ENCODE measurements around the gene NUDT4. TPM values are rescaled to one million over a fixed set of nuclear protein-coding genes. Genes with fewer than 3 reads are reported as not detected.
A peak's percentile ranks its signal among the peaks of the same experiment; 100 is the strongest.
"Not testable (repeated sequence)": the region's sequence is repeated elsewhere in the genome, so short reads cannot be mapped to it uniquely, and the experiment has no call there.

NUDT4 gene
- total and polyA plus RNA-seq, 2 of the 8 experiments (the other 6 are each of a cell fraction or from before 2014, with no cell fraction given), result 17.3 to 71.7 TPM

DNA sequence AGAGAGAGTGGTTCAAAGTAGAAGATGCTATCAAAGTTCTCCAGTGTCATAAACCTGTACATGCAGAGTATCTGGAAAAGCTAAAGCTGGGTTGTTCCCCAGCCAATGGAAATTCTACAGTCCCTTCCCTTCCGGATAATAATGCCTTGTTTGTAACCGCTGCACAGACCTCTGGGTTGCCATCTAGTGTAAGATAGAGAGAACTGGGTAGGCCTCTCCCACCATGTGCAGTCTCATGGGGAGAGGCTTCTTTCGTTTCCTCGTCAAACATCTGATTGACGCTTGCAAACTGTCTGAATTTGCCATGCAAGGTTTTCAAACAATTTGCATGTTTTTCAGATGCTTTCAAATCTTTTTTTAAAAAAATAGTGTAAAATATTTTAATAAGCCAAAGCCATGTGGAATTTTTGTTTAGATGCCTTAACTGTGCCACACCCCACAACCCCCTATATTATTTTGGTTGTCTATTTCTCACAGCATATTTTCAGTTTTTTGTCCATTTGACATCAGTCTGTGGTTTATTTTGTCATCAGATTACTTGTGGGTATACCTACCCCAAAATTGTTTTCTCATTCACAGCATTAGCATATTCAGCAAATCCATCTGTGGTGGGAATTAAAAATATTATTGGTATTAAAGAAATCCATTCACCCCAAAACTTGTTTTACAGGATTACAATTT, 21.6 kb downstream of the NUDT4 start:
- H2BK120ac ChIP-seq (replicated peaks; ENCODE audit: low read depth, low read length); H3K4me2 ChIP-seq (ENCODE audit: insufficient read depth in 1 of 2, low read depth in 2 of 2, low read length in 2 of 2); H3K18ac ChIP-seq (ENCODE audit: extremely low read depth, low read length); H2BK20ac ChIP-seq (ENCODE audit: low read length); H3K79me2 ChIP-seq (ENCODE audit: control insufficient read depth in 1 of 2, insufficient read depth in 2 of 2, low read length in 2 of 2); H3K23me2 ChIP-seq (ENCODE audit: low read depth, low read length); DNase-seq (ENCODE audit: low read depth in 1 of 2, low spot score in 2 of 2); H3K14ac ChIP-seq (ENCODE audit: insufficient read length); H3K27me3 ChIP-seq (replicated peaks in 1 of 4; ENCODE audit: control insufficient read depth in 3 of 4, extremely low read depth in 1 of 4, insufficient read depth in 3 of 4, low read length in 3 of 4); H4K5ac ChIP-seq (ENCODE audit: insufficient read length, low read depth, low read length); H4K20me1 ChIP-seq (replicated peaks in 1 of 2; ENCODE audit: control insufficient read depth in 1 of 2, insufficient read depth in 2 of 2, low read length in 2 of 2); H3K27ac ChIP-seq (ENCODE audit: low read depth, low read length); H2BK12ac ChIP-seq (ENCODE audit: low read depth, low read length); H3K4ac ChIP-seq (replicated peaks; ENCODE audit: insufficient read length, low read depth, low read length); H3K4me3 ChIP-seq (ENCODE audit: extremely low read depth in 1 of 4, insufficient read depth in 2 of 4, low read depth in 3 of 4, low read length in 4 of 4); H3K56ac ChIP-seq (replicated peaks; ENCODE audit: insufficient read length, low read depth, low read length); POLR2A ChIA-PET (ENCODE audit: partially characterized antibody); H2AK5ac ChIP-seq (ENCODE audit: low read depth, low read length); H3K79me1 ChIP-seq (ENCODE audit: low read depth, low read length); H2BK15ac ChIP-seq (ENCODE audit: low read length); H3K23ac ChIP-seq (ENCODE audit: insufficient read length); H3K9ac ChIP-seq (replicated peaks in 1 of 4; ENCODE audit: extremely low read depth in 1 of 4, low read depth in 3 of 4, low read length in 3 of 4); H2AFZ ChIP-seq (ENCODE audit: low read length); H2BK5ac ChIP-seq (ENCODE audit: low read depth, low read length); H4K91ac ChIP-seq (replicated peaks; ENCODE audit: insufficient read length, low read length); H3K9me3 ChIP-seq (ENCODE audit: insufficient read depth in 2 of 2, low read depth in 1 of 2, low read length in 1 of 2); H3K4me1 ChIP-seq (replicated peaks in 1 of 4; ENCODE audit: control insufficient read depth in 3 of 4, insufficient read depth in 4 of 4, low read length in 3 of 4); H4K8ac ChIP-seq (ENCODE audit: extremely low read depth, insufficient read depth, low read length): not testable (repeated sequence)
- H3K36me3 ChIP-seq (ENCODE audit: control insufficient read depth in 2 of 4, insufficient read depth in 4 of 4, low read length in 3 of 4), result peaks cover 0 to 23% (median 16%) of the 10 kb centered on the region in 4 experiments; a peak in 4 of 8 replicates
- FAIRE-seq, result peak; percentile 100
- CTCF ChIA-PET (ENCODE audit: partially characterized antibody), result interaction anchor here (0.8 to 1.2 kb wide), 2 partner anchors 13 to 20 kb away, joined by 4 to 6 read pairs; no protein-coding TSS in a partner anchor
- WGBS, 2 experiments (ENCODE audit: extremely low coverage in 1 of 2, insufficient coverage in 1 of 2, insufficient read length in 1 of 2, insufficient replicate concordance in 2 of 2, low coverage in 1 of 2, low lambda C conversion rate in 2 of 2, missing lambda C conversion rate in 1 of 2), result no CpG with 5 or more reads among the region's 5 CpGs

Data from H1 (cell line).